ENCODE data around the gene DDAH2.

The DDAH2 gene

DNA sequence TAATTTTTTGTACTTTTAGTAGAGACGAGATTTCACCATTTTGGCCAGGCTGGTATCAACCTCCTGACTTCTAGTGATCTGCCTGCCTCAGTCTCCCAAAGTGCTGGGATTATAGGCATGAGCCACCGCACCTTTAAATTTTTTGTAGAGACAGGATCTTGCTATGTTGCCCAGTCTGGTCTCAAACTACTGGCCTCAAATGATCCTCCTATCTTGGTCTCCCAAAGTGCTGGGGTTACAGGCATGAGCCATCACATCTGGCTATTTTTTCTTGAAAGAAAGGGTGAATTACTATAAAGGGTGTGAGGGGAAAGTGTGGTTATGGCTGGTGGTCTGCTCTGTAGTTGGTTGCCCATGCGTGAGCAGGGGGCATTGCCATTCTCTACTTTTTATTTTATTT lies 20.9 kb downstream of the DDAH2 start:
- no peak overlapping the region for H3K4me3 ChIP-seq (ENCODE audit: low read depth, low read length)
- TF ChIP-seq POLR2A (IDR thresholded peaks at IDR 0.05; ENCODE audit: extremely low read depth, insufficient read length): no peak
- TF ChIP-seq, protein P1, sequence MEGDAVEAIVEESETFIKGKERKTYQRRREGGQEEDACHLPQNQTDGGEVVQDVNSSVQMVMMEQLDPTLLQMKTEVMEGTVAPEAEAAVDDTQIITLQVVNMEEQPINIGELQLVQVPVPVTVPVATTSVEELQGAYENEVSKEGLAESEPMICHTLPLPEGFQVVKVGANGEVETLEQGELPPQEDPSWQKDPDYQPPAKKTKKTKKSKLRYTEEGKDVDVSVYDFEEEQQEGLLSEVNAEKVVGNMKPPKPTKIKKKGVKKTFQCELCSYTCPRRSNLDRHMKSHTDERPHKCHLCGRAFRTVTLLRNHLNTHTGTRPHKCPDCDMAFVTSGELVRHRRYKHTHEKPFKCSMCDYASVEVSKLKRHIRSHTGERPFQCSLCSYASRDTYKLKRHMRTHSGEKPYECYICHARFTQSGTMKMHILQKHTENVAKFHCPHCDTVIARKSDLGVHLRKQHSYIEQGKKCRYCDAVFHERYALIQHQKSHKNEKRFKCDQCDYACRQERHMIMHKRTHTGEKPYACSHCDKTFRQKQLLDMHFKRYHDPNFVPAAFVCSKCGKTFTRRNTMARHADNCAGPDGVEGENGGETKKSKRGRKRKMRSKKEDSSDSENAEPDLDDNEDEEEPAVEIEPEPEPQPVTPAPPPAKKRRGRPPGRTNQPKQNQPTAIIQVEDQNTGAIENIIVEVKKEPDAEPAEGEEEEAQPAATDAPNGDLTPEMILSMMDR (IDR thresholded peaks at IDR 0.05; ENCODE audit: low read depth, low read length): no peak
- TF ChIP-seq, protein P2, sequence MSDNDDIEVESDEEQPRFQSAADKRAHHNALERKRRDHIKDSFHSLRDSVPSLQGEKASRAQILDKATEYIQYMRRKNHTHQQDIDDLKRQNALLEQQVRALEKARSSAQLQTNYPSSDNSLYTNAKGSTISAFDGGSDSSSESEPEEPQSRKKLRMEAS (IDR thresholded peaks at IDR 0.05; ENCODE audit: low read depth, low read length): no peak
- TF ChIP-seq MYC (IDR thresholded peaks at IDR 0.05; ENCODE audit: low read depth, low read length): no peak
- DNase-seq (ENCODE audit: low read depth): no peak

DNA sequence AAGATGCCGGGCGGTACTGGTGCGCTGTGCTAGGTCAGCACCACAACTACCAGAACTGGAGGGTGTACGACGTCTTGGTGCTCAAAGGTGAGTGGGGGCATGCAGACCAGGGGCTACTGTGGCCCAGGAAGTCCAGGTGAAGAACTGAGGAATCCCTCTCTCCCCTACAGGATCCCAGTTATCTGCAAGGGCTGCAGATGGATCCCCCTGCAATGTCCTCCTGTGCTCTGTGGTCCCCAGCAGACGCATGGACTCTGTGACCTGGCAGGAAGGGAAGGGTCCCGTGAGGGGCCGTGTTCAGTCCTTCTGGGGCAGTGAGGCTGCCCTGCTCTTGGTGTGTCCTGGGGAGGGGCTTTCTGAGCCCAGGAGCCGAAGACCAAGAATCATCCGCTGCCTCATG lies 21.4 kb downstream of the DDAH2 start:
- no peak overlapping the region for H3K4me3 ChIP-seq (ENCODE audit: low read depth, low read length)
- TF ChIP-seq MYC (IDR thresholded peaks at IDR 0.05; ENCODE audit: low read depth, low read length) (no peak), POLR2A (IDR thresholded peaks at IDR 0.05; ENCODE audit: extremely low read depth, insufficient read length) (no peak)
- TF ChIP-seq, protein P2 (IDR thresholded peaks at IDR 0.05; ENCODE audit: low read depth, low read length): no peak
- TF ChIP-seq, protein P1 (IDR thresholded peaks at IDR 0.05; ENCODE audit: low read depth, low read length): no peak
- no peak for DNase-seq (ENCODE audit: low read depth)

DNA sequence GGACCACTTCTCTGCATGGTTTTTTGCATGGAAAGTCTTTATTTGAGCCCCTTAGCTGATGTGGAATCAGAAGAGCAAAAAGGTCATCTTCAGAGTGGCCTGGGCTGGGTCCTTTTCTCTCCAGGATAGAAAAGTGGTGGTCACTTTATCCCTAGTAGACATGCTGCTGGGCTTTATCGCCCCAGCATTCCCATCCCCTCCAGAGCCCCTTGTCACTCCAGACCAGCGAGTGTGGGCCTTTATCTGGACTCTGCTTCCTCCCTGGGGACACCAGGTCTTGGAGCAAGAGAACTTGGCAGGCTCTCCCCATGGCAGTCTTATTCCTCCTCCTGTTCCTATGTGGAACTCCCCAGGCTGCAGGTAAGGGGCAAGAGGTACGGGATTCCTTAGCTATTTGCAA lies 22.5 kb downstream of the DDAH2 start, which contains the start of gene LY6G6F:
TSS of gene LY6G6F (plus strand) at position 268 of the 400 bp plus-strand sequence. CDS start at position 309, 41 bp downstream.
- DNase-seq (ENCODE audit: low read depth): no peak
- H3K4me3 ChIP-seq (ENCODE audit: low read depth, low read length): no peak within 1 kb of the TSS
- TF ChIP-seq, protein P1 (IDR thresholded peaks at IDR 0.05; ENCODE audit: low read depth, low read length): no peak

DNA sequence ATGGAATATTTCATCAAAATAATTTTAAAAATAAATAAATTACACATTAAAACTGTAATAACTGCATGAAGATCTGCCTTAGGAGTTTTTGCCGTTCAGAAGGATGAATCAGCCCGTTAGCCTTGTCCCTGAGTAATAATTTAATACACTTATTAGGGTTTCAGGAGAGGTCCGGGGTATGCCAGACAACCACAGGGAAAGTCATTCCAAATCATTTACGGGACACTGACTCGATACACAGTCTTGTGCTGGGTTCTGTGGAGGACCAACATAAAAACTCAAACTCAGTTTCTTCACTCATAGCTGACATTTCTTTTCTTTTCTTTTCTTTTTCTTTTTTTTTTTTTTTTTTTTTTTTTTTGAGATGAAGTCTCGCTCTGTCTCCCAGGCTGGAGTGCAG lies 23.2 kb downstream of the DDAH2 start:
- DNase-seq (ENCODE audit: low read depth): no peak
- H3K4me3 ChIP-seq (ENCODE audit: low read depth, low read length): no peak overlapping the region
- no peak for TF ChIP-seq MYC (IDR thresholded peaks at IDR 0.05; ENCODE audit: low read depth, low read length)

DNA sequence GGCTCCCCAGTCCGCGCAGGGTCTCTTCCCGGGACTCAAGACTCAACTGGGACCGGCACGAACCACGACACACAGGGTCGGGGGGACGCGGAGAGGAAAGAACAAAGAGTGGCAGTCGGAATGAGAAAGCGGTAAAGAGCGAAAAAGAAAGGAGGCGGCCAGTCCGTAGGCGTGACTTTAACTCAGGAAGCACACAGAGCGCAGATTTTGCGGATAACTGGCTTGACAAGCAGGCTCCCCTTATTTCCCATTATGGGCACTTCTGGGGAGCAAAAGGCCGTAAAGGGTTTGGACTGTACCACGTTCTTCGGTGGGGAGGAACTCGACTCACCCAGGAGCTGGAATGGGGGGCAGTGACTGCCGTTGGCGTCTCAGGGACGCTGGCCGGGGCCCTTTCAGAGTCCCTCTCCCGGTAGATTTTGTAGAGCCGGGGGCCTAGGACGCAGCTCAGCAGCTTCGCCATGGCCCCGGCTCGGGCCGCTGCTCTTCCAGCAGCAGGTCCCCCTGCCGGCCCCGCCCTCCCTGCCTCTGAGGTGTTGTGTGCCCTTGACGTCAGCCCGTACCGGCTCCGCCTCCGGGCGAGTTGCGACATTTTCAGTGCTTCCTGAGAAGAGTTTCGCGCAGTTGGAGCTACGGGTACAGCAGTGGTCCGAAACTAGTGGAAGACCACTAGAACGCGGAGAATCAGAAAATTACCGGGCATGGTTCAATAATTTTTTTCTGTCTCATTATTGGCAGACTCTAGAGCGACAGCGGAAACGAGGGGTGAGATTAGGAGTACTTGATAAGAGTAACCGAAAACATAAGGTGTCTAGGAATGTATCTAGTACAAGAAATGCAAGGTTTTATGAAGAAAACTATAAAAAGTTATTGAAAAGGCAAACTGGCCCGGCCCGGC lies 26.0 kb downstream of the DDAH2 start, which contains the start of gene ABHD16A:
TSS of gene ABHD16A (minus strand) at position 506 of the 898 bp plus-strand sequence. CDS start at position 463, 43 bp downstream.
- H3K4me3 ChIP-seq (ENCODE audit: low read depth, low read length): peak within 1 kb of the TSS; percentile 97
- TF ChIP-seq, protein P1 (IDR thresholded peaks at IDR 0.05; ENCODE audit: low read depth, low read length): no peak
- TF ChIP-seq MYC (IDR thresholded peaks at IDR 0.05; ENCODE audit: low read depth, low read length): peak; percentile 78
- TF ChIP-seq, protein P2 (IDR thresholded peaks at IDR 0.05; ENCODE audit: low read depth, low read length): peak; percentile 35
- TF ChIP-seq POLR2A (IDR thresholded peaks at IDR 0.05; ENCODE audit: extremely low read depth, insufficient read length): peak; percentile 85
- peak; percentile 100 for DNase-seq (ENCODE audit: low read depth)

DNA sequence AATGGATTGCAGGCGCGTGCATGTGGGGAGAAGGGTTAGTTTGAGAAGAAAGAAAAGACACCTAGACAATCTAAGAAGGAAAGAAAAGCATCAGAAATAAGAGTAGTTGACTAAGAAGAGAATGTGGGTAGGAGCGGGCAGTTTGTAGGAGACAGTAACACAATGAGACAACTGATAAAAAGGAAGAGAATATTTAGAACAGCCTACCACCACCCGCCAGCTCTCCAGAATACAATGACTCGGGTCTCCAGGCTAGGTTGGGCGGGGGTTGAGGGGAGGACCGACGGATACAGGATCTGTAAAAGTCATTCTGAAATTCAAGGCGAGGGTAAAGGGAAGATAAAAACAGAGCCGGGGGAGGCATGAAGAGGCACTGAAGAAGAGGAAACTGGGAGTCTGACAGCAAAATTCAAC lies 26.7 kb downstream of the DDAH2 start:
- TF ChIP-seq, protein P2 (IDR thresholded peaks at IDR 0.05; ENCODE audit: low read depth, low read length): no peak
- TF ChIP-seq, protein P1 (IDR thresholded peaks at IDR 0.05; ENCODE audit: low read depth, low read length): no peak
- TF ChIP-seq POLR2A (IDR thresholded peaks at IDR 0.05; ENCODE audit: extremely low read depth, insufficient read length): no peak
- no peak for TF ChIP-seq MYC (IDR thresholded peaks at IDR 0.05; ENCODE audit: low read depth, low read length)
- H3K4me3 ChIP-seq (ENCODE audit: low read depth, low read length): peak overlapping the region; percentile 97
- DNase-seq (ENCODE audit: low read depth): no peak
